Hepatocyte (in vitro differentiated cells): ENCODE results near the gene INO80. TPM values are rescaled to one million over a fixed set of nuclear protein-coding genes. Genes with fewer than 3 reads are reported as not detected.

ENCODE experiments used
- DNase-seq: peaks from one replicate; pipeline ENCODE4 v3.0.0-alpha.2; 2016; ENCODE audit warnings: low spot score
- H2AFZ ChIP-seq: fragments of 200-600 bp; sonication (generic); 2 replicates; pipeline ENCODE4 v1.6.0; 2016; ENCODE audit warnings: antibody characterized with exemption, mild to moderate bottlenecking
- H3K27ac ChIP-seq: fragments of 200-600 bp; sonication (generic); 2 replicates; pipeline ENCODE4 v1.5.1; 2016; ENCODE audit warnings: mild to moderate bottlenecking
- H3K27me3 ChIP-seq: fragments of 200-600 bp; sonication (generic); 2 replicates; pipeline ENCODE4 v1.6.1; 2016
- H3K36me3 ChIP-seq: fragments of 200-600 bp; sonication (generic); replicated peaks from 2 replicates; pipeline ENCODE4 v1.5.1; 2016; ENCODE audit warnings: low read depth; ENCODE audit not compliant: insufficient read depth
- H3K4me1 ChIP-seq: fragments of 200-600 bp; sonication (generic); 2 replicates; pipeline ENCODE4 v1.5.1; 2016; ENCODE audit warnings: mild to moderate bottlenecking, moderate library complexity; ENCODE audit not compliant: insufficient read depth
- H3K4me2 ChIP-seq: fragments of 200-600 bp; sonication (generic); 2 replicates; pipeline ENCODE4 v1.6.0; 2016
- H3K4me3 ChIP-seq: fragments of 200-600 bp; sonication (generic); 2 replicates; pipeline ENCODE4 v1.5.1; 2016; ENCODE audit warnings: mild to moderate bottlenecking
- H3K79me2 ChIP-seq: fragments of 200-600 bp; sonication (generic); 2 replicates; pipeline ENCODE4 v1.6.0; 2017; ENCODE audit warnings: mild to moderate bottlenecking
- H3K9me2 ChIP-seq: fragments of 200-600 bp; sonication (generic); replicated peaks from 2 replicates; pipeline ENCODE4 v1.6.0; 2017; ENCODE audit warnings: mild to moderate bottlenecking; ENCODE audit not compliant: insufficient read depth
- H3K9me3 ChIP-seq: fragments of 200-600 bp; sonication (generic); 2 replicates; pipeline ENCODE4 v1.5.1; 2016; ENCODE audit warnings: low read depth, mild to moderate bottlenecking
- H4K20me1 ChIP-seq: fragments of 200-600 bp; sonication (generic); 2 replicates; pipeline ENCODE4 v1.6.0; 2016; ENCODE audit warnings: mild to moderate bottlenecking; ENCODE audit not compliant: insufficient read depth, poor library complexity, severe bottlenecking
- EZH2 ChIP-seq: fragments of 200-600 bp; sonication (generic); IDR thresholded peaks from 2 replicates; pipeline ENCODE4 v1.6.1; 2016; ENCODE audit warnings: antibody characterized with exemption, mild to moderate bottlenecking, borderline replicate concordance
- EZH2phosphoT487 ChIP-seq: fragments of 200-600 bp; sonication (generic); IDR thresholded peaks from one replicate; pipeline ENCODE4 v1.6.1; 2018; ENCODE audit warnings: antibody characterized with exemption, mild to moderate bottlenecking, low read depth, moderate library complexity; ENCODE audit not compliant: unreplicated experiment, severe bottlenecking
- WGBS: methylation state at CpG from one replicate; pipeline ENCODE4 v1.1.6; 2016; ENCODE audit warnings: low lambda C conversion rate; ENCODE audit errors: missing lambda C conversion rate; 5-methylcytosine and 5-hydroxymethylcytosine counted together
- polyA plus RNA-seq: library from polyadenylated mRNA; unstranded; fragments of >200 nt; fragmentation: Nextera tagmentation; extraction: Ambion mirVana; gene quantifications from 2 replicates; pipeline ENCODE4 v1.2.1, GENCODE V29; 2016
- total RNA-seq: library from RNA; depleted of rRNA; stranded (reverse); fragments of >200 nt; gene quantifications from 2 replicates; pipeline ENCODE4 v1.2.3, GENCODE V29; 2014
- TF ChIP-seq, protein P1 (sequence below): fragments of 200-600 bp; sonication (generic); IDR thresholded peaks from 2 replicates; pipeline ENCODE4 v1.5.1; 2016; ENCODE audit warnings: antibody characterized with exemption, mild to moderate bottlenecking; ENCODE audit not compliant: poor library complexity

Gene INO80
- total and polyA plus RNA-seq, 2 experiments from 2014 or later, result 4.5 to 15.5 TPM

DNA sequence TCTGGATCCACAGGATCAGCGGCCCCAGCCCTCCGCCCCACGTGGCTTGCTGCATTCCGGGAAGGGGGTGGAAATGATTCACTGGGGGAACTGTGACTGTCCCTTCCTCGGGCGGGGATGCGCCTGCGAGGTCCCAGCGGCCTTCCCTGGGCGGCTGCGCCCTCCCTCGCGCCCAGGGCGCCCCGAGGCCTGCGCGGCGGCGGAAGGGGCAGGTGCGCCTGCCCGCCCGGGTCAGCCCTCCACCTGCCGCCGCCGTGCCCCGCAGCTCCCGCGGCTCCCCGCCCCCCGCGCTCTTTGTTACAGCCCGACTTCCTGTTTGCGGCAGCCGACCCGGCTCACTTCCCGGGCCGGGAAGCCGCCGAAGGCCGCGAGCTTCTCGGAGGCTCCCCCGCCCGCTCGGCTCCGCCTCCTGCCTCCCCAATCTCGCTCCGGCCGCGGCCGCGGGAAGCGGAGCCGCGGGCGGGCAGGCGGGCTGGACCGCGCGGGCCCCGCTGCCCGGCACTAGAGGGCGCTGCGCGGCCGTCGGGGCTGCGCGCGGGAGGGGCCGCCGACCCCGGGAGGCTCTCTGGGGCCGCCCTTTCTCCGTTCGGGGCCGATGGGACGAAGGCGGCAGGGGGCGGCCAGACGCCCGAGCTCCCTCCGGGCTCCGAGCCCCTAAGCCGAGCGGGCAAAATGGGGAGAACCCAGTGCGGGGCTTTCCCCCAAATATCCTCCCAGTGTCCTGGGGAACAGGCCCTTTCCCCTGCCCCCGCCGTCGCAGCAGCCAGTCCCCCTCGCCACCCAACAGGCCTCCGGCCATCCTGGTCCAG lies 174.3 kb downstream of the INO80 start:
- WGBS, result 2% methylated on average over 53 of the region's 92 CpGs
- peak overlapping the region; percentile 96 for H3K4me2 ChIP-seq

DNA sequence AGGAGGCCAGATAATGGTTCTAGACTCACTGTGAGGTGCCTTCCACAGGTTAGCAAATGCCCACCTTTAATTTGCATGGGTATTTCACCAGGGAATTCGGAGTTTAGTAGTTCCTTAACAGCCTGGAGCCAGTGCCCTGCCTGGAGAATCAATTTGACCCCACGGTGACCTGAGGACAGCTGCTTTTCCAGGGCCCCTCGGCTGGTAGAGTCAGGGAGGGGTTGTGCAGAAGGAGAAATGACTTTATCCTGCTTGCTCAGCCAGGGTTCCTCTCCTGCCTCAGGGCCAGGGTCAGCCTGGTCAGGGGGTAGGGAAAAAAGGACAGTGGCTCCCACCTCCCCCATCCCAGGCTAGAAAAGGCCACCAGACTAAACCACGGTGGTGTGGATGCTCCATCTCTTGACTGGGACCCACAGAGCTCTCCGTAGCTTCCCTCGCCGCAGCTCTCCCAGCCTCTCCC lies 175.0 kb downstream of the INO80 start:
- Histone ChIP-seq H3K79me2 (no peaks in the 10 kb centered on the region), H3K27me3 (no peaks in the 10 kb centered on the region), H3K27ac (peak overlapping the region; percentile 84), H3K4me1 (peaks cover 11% of the 10 kb centered on the region), H3K9me3 (no peaks in the 10 kb centered on the region), H3K9me2 (no peaks in the 10 kb centered on the region), H2AFZ (peak overlapping the region; percentile 38), H4K20me1 (no peaks in the 10 kb centered on the region), H3K4me2 (peak overlapping the region; percentile 96), H3K4me3 (no peak overlapping the region), H3K36me3 (no peaks in the 10 kb centered on the region)
- WGBS, result 17% methylated on average over 7 of the region's 7 CpGs
- TF ChIP-seq EZH2phosphoT487 (no peak), EZH2 (no peak)
- TF ChIP-seq, protein P1, sequence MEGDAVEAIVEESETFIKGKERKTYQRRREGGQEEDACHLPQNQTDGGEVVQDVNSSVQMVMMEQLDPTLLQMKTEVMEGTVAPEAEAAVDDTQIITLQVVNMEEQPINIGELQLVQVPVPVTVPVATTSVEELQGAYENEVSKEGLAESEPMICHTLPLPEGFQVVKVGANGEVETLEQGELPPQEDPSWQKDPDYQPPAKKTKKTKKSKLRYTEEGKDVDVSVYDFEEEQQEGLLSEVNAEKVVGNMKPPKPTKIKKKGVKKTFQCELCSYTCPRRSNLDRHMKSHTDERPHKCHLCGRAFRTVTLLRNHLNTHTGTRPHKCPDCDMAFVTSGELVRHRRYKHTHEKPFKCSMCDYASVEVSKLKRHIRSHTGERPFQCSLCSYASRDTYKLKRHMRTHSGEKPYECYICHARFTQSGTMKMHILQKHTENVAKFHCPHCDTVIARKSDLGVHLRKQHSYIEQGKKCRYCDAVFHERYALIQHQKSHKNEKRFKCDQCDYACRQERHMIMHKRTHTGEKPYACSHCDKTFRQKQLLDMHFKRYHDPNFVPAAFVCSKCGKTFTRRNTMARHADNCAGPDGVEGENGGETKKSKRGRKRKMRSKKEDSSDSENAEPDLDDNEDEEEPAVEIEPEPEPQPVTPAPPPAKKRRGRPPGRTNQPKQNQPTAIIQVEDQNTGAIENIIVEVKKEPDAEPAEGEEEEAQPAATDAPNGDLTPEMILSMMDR, result no peak
- DNase-seq, result no peak

More for the DNA sequence above, 174.3 kb downstream of the INO80 start:
- Histone ChIP-seq H3K36me3 (no peaks in the 10 kb centered on the region), H4K20me1 (no peaks in the 10 kb centered on the region), H3K9me3 (no peaks in the 10 kb centered on the region), H3K27me3 (no peaks in the 10 kb centered on the region), H3K27ac (peak overlapping the region; percentile 84), H3K9me2 (no peaks in the 10 kb centered on the region), H3K4me1 (peaks cover 11% of the 10 kb centered on the region), H3K79me2 (no peaks in the 10 kb centered on the region), H2AFZ (peak overlapping the region; percentile 91), H3K4me3 (peak overlapping the region; percentile 27)
- TF ChIP-seq, protein P1, result peak; percentile 47
- no peak for TF ChIP-seq EZH2
- peak; percentile 92 for DNase-seq

DNA sequence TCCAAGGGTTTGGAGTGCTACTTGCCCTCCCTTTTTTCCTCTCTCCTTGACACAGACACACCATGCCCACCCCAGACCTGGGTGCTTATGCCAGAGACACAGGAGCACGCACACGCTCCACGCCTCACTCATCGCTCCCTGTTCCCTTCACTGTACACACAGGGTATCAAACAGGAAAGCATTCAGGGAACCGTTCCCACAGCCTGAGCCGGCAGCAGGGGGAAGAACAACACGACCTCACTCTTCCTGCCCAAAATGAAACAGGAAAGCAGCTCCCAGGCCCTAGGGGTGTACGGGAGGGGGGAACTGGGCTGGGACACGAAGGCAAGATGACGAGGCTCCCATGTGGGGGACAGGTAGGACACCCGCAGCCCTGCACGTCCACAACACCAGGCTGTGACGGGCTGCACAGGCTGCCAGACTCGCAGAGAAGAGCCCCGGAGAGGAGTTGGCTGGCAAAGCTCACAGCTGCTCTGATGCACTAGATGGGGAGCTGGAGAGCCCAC lies 175.7 kb downstream of the INO80 start:
- H3K4me3 ChIP-seq, result no peak overlapping the region
- no peak overlapping the region for H3K4me2 ChIP-seq
- H3K9me2 ChIP-seq, result no peaks in the 10 kb centered on the region
- DNase-seq, result no peak
- H4K20me1 ChIP-seq, result no peaks in the 10 kb centered on the region
- TF ChIP-seq, protein P1, result no peak
- TF ChIP-seq EZH2, result no peak
- H2AFZ ChIP-seq, result no peak overlapping the region
- no peaks in the 10 kb centered on the region for H3K36me3 ChIP-seq
- H3K27ac ChIP-seq, result peak overlapping the region; percentile 84
- no peaks in the 10 kb centered on the region for H3K79me2 ChIP-seq
- WGBS, result 71% methylated on average over 15 of the region's 15 CpGs
- no peaks in the 10 kb centered on the region for H3K27me3 ChIP-seq
- no peaks in the 10 kb centered on the region for H3K9me3 ChIP-seq
- H3K4me1 ChIP-seq, result peaks cover 11% of the 10 kb centered on the region
